ENCODE data around the gene TNFSF8.

DNA sequence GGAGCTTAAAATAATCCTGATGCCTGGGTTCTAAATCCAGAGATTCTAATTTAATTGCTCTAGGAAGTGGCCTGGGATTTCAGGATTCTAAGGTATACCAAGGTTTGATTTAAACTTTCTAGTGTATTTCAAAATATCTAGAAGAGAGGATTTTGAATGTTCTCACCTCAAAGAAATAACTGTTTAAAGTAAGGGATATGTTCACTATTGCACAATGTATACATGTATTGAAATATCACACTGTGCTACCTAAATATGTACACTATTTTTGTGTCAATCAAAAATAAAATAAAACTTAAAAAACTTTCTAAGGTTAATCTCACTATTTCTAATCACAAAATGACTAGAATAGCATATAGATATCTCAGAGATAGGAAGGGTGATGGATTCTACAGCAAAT, 34.0 kb downstream of the TNFSF8 start:
- TF ChIP-seq, protein P1, sequence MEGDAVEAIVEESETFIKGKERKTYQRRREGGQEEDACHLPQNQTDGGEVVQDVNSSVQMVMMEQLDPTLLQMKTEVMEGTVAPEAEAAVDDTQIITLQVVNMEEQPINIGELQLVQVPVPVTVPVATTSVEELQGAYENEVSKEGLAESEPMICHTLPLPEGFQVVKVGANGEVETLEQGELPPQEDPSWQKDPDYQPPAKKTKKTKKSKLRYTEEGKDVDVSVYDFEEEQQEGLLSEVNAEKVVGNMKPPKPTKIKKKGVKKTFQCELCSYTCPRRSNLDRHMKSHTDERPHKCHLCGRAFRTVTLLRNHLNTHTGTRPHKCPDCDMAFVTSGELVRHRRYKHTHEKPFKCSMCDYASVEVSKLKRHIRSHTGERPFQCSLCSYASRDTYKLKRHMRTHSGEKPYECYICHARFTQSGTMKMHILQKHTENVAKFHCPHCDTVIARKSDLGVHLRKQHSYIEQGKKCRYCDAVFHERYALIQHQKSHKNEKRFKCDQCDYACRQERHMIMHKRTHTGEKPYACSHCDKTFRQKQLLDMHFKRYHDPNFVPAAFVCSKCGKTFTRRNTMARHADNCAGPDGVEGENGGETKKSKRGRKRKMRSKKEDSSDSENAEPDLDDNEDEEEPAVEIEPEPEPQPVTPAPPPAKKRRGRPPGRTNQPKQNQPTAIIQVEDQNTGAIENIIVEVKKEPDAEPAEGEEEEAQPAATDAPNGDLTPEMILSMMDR (IDR thresholded peaks at IDR 0.05; ENCODE audit: poor library complexity, severe bottlenecking) = no peak
- TF ChIP-seq EP300 (conservative IDR thresholded peaks at IDR 0.05; ENCODE audit: poor library complexity, severe bottlenecking) (no peak), MXI1 (conservative IDR thresholded peaks at IDR 0.05; ENCODE audit: poor library complexity, severe bottlenecking) (no peak), RAD21 (conservative IDR thresholded peaks at IDR 0.05) (no peak), TAF1 (IDR thresholded peaks at IDR 0.05; ENCODE audit: low read depth) (no peak), POLR2AphosphoS5 (IDR thresholded peaks at IDR 0.05) (no peak), EZH2 (IDR thresholded peaks at IDR 0.05; ENCODE audit: borderline replicate concordance, insufficient read depth, low read length, poor library complexity, severe bottlenecking) (no peak)
- TF ChIP-seq, protein P2, sequence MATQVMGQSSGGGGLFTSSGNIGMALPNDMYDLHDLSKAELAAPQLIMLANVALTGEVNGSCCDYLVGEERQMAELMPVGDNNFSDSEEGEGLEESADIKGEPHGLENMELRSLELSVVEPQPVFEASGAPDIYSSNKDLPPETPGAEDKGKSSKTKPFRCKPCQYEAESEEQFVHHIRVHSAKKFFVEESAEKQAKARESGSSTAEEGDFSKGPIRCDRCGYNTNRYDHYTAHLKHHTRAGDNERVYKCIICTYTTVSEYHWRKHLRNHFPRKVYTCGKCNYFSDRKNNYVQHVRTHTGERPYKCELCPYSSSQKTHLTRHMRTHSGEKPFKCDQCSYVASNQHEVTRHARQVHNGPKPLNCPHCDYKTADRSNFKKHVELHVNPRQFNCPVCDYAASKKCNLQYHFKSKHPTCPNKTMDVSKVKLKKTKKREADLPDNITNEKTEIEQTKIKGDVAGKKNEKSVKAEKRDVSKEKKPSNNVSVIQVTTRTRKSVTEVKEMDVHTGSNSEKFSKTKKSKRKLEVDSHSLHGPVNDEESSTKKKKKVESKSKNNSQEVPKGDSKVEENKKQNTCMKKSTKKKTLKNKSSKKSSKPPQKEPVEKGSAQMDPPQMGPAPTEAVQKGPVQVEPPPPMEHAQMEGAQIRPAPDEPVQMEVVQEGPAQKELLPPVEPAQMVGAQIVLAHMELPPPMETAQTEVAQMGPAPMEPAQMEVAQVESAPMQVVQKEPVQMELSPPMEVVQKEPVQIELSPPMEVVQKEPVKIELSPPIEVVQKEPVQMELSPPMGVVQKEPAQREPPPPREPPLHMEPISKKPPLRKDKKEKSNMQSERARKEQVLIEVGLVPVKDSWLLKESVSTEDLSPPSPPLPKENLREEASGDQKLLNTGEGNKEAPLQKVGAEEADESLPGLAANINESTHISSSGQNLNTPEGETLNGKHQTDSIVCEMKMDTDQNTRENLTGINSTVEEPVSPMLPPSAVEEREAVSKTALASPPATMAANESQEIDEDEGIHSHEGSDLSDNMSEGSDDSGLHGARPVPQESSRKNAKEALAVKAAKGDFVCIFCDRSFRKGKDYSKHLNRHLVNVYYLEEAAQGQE (IDR thresholded peaks at IDR 0.05; ENCODE audit: borderline replicate concordance) = no peak

All from neural cell (in vitro differentiated cells).